HG02610 (cell line): ENCODE data around the gene NKAIN4.

Experiments
- ATAC-seq: cut with Tn5 transposase; IDR thresholded peaks from one replicate; pipeline ENCODE4 v1.9.1; 2021; ENCODE audit warnings: mild to moderate bottlenecking, moderate library complexity; ENCODE audit not compliant: unreplicated experiment

NKAIN4 gene

GRCh38 chr20:63198606-63199005, 55.7 kb downstream of the NKAIN4 start:
- no peak for ATAC-seq

- no peak for ATAC-seq
Observed at GRCh38 chr20:63196768-63197470, 57.3 kb downstream of the NKAIN4 start.

GRCh38 chr20:63194797-63195173, 59.5 kb downstream of the NKAIN4 start:
- no peak for ATAC-seq

- ATAC-seq: no peak
Observed at GRCh38 chr20:63194007-63194796, 60.1 kb downstream of the NKAIN4 start.

- ATAC-seq: no peak
Observed at GRCh38 chr20:63192721-63193120, 61.5 kb downstream of the NKAIN4 start.

- ATAC-seq: no peak
Observed at GRCh38 chr20:63191400-63191799, 62.9 kb downstream of the NKAIN4 start.

GRCh38 chr20:63190828-63191227, 63.4 kb downstream of the NKAIN4 start:
- no peak for ATAC-seq
